Measurements from ENCODE around the gene PUM2. TPM values are rescaled to one million over a fixed set of nuclear protein-coding genes. Genes with fewer than 3 reads are reported as not detected.
A peak's percentile ranks its signal among the peaks of the same experiment; 100 is the strongest.

Gene PUM2
- total and polyA plus RNA-seq, 2 donors from 2014 or later = 22.0 to 94.3 TPM

GRCh38 chr2:20221555-20221973, 129.1 kb downstream of the PUM2 start:
- FAIRE-seq = no peak
- Histone ChIP-seq H3K9me3 (ENCODE audit: control insufficient read depth in 2 of 3, insufficient read depth in 1 of 3, low read length in 3 of 3) (no peaks in the 10 kb centered on the region), H3K36me3 (ENCODE audit: control insufficient read depth in 2 of 3, insufficient read depth in 3 of 3, low read length in 3 of 3) (no peaks in the 10 kb centered on the region), H3K4me3 (ENCODE audit: low read length in 3 of 3) (peak overlapping the region in 2 of 3 donors; percentile 64 to 73), H3K27ac (ENCODE audit: low read depth in 2 of 2, low read length in 2 of 2) (peak overlapping the region in 1 of 2 donors; percentile 56), H3K4me1 (ENCODE audit: control insufficient read depth in 2 of 3, insufficient read depth in 2 of 3, low read depth in 1 of 3, low read length in 3 of 3) (peaks cover 0 to 40% (median 18%) of the 10 kb centered on the region in 3 donors), H3K9ac (ENCODE audit: low read length in 3 of 3) (peak overlapping the region in 1 of 3 donors; percentile 14), H3K27me3 (ENCODE audit: control insufficient read depth, insufficient read depth, low read length) (no peaks in the 10 kb centered on the region)
- TF ChIP-seq CTCF (IDR thresholded peaks at IDR 0.05; ENCODE audit: borderline replicate concordance, extremely low read depth, insufficient read depth) = no peak
- intact Hi-C loops (cut with DNase I) = no loop called here
- no peak for DNase-seq

- H3K9me3 ChIP-seq (ENCODE audit: control insufficient read depth in 2 of 3, insufficient read depth in 1 of 3, low read length in 3 of 3) = no peaks in the 10 kb centered on the region
- FAIRE-seq (no peak), DNase-seq (no peak)
- TF ChIP-seq CTCF (IDR thresholded peaks at IDR 0.05; ENCODE audit: borderline replicate concordance, extremely low read depth, insufficient read depth) = no peak
- peak overlapping the region in 1 of 2 donors; percentile 29 for H3K27ac ChIP-seq (ENCODE audit: low read depth in 2 of 2, low read length in 2 of 2)
- H3K27me3 ChIP-seq (ENCODE audit: control insufficient read depth, insufficient read depth, low read length) = no peaks in the 10 kb centered on the region
- H3K36me3 ChIP-seq (ENCODE audit: control insufficient read depth in 2 of 3, insufficient read depth in 3 of 3, low read length in 3 of 3) = no peaks in the 10 kb centered on the region
- H3K4me3 ChIP-seq (ENCODE audit: low read length in 3 of 3) = peak overlapping the region in 2 of 3 donors; percentile 6 to 73
- intact Hi-C loops (cut with DNase I) = no loop called here
- H3K9ac ChIP-seq (ENCODE audit: low read length in 3 of 3) = peak overlapping the region in 1 of 3 donors; percentile 5
- H3K4me1 ChIP-seq (ENCODE audit: control insufficient read depth in 2 of 3, insufficient read depth in 2 of 3, low read depth in 1 of 3, low read length in 3 of 3) = peaks cover 0 to 37% (median 18%) of the 10 kb centered on the region in 3 donors
Measured at GRCh38 chr2:20220806-20221554, 129.7 kb downstream of the PUM2 start.

- Histone ChIP-seq H3K27ac (ENCODE audit: low read depth in 2 of 2, low read length in 2 of 2) (no peak overlapping the region), H3K4me1 (ENCODE audit: control insufficient read depth in 2 of 3, insufficient read depth in 2 of 3, low read depth in 1 of 3, low read length in 3 of 3) (peaks cover 0 to 46% (median 23%) of the 10 kb centered on the region in 3 donors), H3K4me3 (ENCODE audit: low read length in 3 of 3) (no peak overlapping the region), H3K9ac (ENCODE audit: low read length in 3 of 3) (no peak overlapping the region), H3K9me3 (ENCODE audit: control insufficient read depth in 2 of 3, insufficient read depth in 1 of 3, low read length in 3 of 3) (no peaks in the 10 kb centered on the region), H3K27me3 (ENCODE audit: control insufficient read depth, insufficient read depth, low read length) (no peaks in the 10 kb centered on the region), H3K36me3 (ENCODE audit: control insufficient read depth in 2 of 3, insufficient read depth in 3 of 3, low read length in 3 of 3) (peaks cover 0 to 2% (median under 1%) of the 10 kb centered on the region in 3 donors)
- no peak for TF ChIP-seq CTCF (IDR thresholded peaks at IDR 0.05; ENCODE audit: borderline replicate concordance, extremely low read depth, insufficient read depth)
- DNase-seq = peak in 2 of 5 donors; percentile 32 to 52
- intact Hi-C loops (cut with DNase I) = no loop called here
- no peak for FAIRE-seq
Measured at GRCh38 chr2:20219763-20220380, 130.8 kb downstream of the PUM2 start.
